Panc1 (cell line): ENCODE data around the gene KLHL26. TPM values are rescaled to one million over a fixed set of nuclear protein-coding genes. Genes with fewer than 3 reads are reported as not detected.

Source experiments
- ATAC-seq: fragments of 200-7000 bp; cut with Tn5 transposase; 2 replicates; pipeline ENCODE4 v1.9.1; 2020; ENCODE audit warnings: mild to moderate bottlenecking, moderate library complexity
- BruUV-seq: library from RNA; stranded (reverse); fragments of 400-500 nt; replicated peaks from 2 replicates; lab custom pipeline; 2021; lab: Mats Ljungman, UMichigan
- CTCF ChIA-PET: fragments of 300-600 bp; sonication (Branson Sonifier 250); formaldehyde crosslinking; loops from one replicate; lab custom pipeline; 2022; ENCODE audit warnings: antibody characterized with exemption; lab: Charles Lee
- POLR2A ChIA-PET: fragments of 300-600 bp; sonication (Branson Sonifier 250); formaldehyde crosslinking; loops from one replicate; lab custom pipeline; 2022; ENCODE audit warnings: antibody characterized with exemption; lab: Charles Lee
- DNase-seq: peaks from one replicate; pipeline ENCODE4 v3.0.0-alpha.2; 2010; ENCODE audit warnings: low read depth, low spot score
- H3K27ac ChIP-seq: 2 replicates; pipeline ENCODE4 v1.5.1; 2011; ENCODE audit warnings: mild to moderate bottlenecking, low read length, inconsistent platforms
- H3K27me3 ChIP-seq: fragments of 200-500 bp; sonication (Bioruptor generic); 2 replicates; pipeline ENCODE4 v1.6.0; 2014; ENCODE audit warnings: low read length, inconsistent platforms; ENCODE audit not compliant: control insufficient read depth, insufficient read depth
- H3K36me3 ChIP-seq: fragments of 200-500 bp; sonication (Bioruptor generic); 2 replicates; pipeline ENCODE4 v1.5.1; 2014; ENCODE audit warnings: inconsistent platforms, mild to moderate bottlenecking, low read length, moderate library complexity; ENCODE audit not compliant: control insufficient read depth, insufficient read depth
- H3K4me1 ChIP-seq: 2 replicates; pipeline ENCODE4 v1.5.1; 2011; ENCODE audit warnings: inconsistent platforms, mild to moderate bottlenecking, low read length, moderate library complexity; ENCODE audit not compliant: control insufficient read depth, insufficient read depth
- H3K4me3 ChIP-seq, 2 experiments: 2 replicates each; pipeline ENCODE4 v1.5.1; 2011 to 2012; ENCODE audit warnings: low read depth in 2 of 2, low read length in 2 of 2, mild to moderate bottlenecking in 2 of 2, inconsistent platforms in 1 of 2, moderate library complexity in 1 of 2
- H3K9me3 ChIP-seq: fragments of 200-500 bp; sonication (Bioruptor generic); 2 replicates; pipeline ENCODE4 v1.5.1; 2014; ENCODE audit warnings: low read depth, mild to moderate bottlenecking, inconsistent platforms, low read length, moderate library complexity; ENCODE audit not compliant: control insufficient read depth, insufficient read depth
- POLR2AphosphoS5 ChIP-seq: IDR thresholded peaks from 2 replicates; pipeline ENCODE4 v1.6.1; 2012; ENCODE audit warnings: mild to moderate bottlenecking, low read depth, low read length, moderate library complexity
- SIN3A ChIP-seq: IDR thresholded peaks from 2 replicates; pipeline ENCODE4 v1.6.1; 2012; ENCODE audit warnings: low read depth, mild to moderate bottlenecking, low read length, moderate library complexity, borderline replicate concordance; ENCODE audit not compliant: insufficient read depth
- TCF7L2 ChIP-seq: IDR thresholded peaks from 2 replicates; pipeline ENCODE4 v1.6.1; 2011; ENCODE audit warnings: mild to moderate bottlenecking, low read depth, low read length, inconsistent platforms
- in situ Hi-C: cut with HindIII; loops from 2 replicates; pipeline ENCODE4 v1.10.0; 2016; ENCODE audit warnings: low sequenced_read_pairs, low pct_unique_long_range_greater_than_20kb
- intact Hi-C: fragments of 100-400 bp; cut with micrococcal nuclease; formaldehyde crosslinking; loops from one replicate; pipeline ENCODE4 v1.10.0; 2022; ENCODE audit not compliant: unreplicated experiment
- total RNA-seq: library from RNA; stranded (reverse); gene quantifications from one replicate; pipeline ENCODE4 v1.2.1, GENCODE V29; 2021; ENCODE audit not compliant: unreplicated experiment
- TF ChIP-seq, protein P1 (sequence below), 2 experiments: IDR thresholded peaks; 2 replicates each; pipeline ENCODE4 v1.6.1; 2011 to 2012; ENCODE audit warnings: low read depth in 2 of 2, control low read depth in 1 of 2, low read length in 1 of 2, mild to moderate bottlenecking in 1 of 2, moderate library complexity in 1 of 2; ENCODE audit not compliant: insufficient read depth in 1 of 2
- TF ChIP-seq, protein P2 (sequence below): fragments of 450-650 bp; IDR thresholded peaks from 2 replicates; pipeline ENCODE4 v1.5.1; 2017; ENCODE audit warnings: mild to moderate bottlenecking

The KLHL26 gene
- total RNA-seq, 1 experiment from 2014 or later = 4.4 TPM

DNA sequence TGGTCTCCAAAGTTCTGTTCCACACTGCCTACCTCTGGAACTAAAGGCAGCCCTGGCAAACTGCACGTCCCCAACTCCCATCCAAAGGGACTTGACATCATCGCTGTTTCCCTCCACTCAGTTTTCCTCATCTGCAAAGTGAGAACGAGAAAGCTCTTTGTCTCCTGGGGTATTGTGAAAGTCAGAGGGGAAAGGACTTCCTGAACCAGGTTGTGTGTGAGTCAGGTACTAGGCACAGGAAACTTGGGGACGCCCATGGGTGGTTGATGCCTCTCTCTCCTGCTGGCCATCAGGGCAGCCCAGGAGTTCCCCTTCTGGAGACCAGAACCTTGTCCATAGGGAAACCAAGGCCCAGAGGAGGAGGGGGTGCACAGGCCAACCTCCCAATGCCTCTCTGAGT is 35.0 kb upstream of the KLHL26 start:
- in situ Hi-C loops = no loop called here
- H3K27me3 ChIP-seq = no peaks in the 10 kb centered on the region; the same call in 1 of the 2 replicates
- intact Hi-C loops = no loop called here
- no peak for TF ChIP-seq SIN3A
- DNase-seq (no peak), ATAC-seq (no peak)
- H3K36me3 ChIP-seq = no peaks in the 10 kb centered on the region
- ChIA-PET POLR2A (no interaction called here), CTCF (interaction anchor here (0.6 to 1.0 kb wide), 2 partner anchors 71 to 322 kb away, joined by 3 to 7 read pairs; no protein-coding TSS in a partner anchor)
- no peak overlapping the region for H3K27ac ChIP-seq
- H3K4me1 ChIP-seq = peaks cover 2% of the 10 kb centered on the region; the same call in 1 of the 2 replicates
- BruUV-seq = no TSS peak
- no peak overlapping the region for H3K4me3 ChIP-seq
- no peaks in the 10 kb centered on the region for H3K9me3 ChIP-seq

DNA sequence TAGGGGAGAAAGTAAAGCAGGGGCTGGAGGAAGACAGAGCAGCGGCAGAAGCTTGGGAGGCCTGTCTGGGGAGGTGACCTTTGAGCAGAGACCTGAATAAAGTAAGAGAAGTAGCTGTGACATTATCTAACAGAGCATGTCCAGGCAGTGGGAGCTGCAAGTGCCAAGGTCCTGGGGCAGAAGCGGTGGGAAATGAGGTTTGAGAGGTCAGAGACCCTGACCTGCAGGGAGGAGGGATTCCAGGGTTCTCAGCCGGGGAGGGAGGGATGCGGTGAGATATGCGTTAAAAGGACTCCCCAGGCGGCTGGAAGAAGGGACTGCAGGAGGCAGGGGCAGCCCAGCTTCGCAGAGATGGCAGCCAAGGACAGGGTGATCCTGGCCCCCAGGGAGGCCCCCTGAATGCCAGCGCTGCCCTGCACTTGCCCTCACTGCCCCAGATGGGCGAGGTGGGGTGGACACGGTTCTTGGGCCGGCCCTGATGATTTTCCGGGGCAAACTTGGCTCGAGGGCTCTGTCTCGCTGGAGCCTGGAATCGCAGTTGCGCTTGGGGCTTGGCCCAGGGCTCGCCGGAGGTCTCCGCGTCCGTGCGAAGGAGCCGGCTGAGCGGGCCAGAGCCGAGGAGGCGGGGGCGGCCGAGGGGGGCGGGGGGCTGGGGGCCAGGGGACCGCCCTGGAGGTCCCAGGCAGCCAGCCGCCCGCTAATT is 33.4 kb upstream of the KLHL26 start:
- BruUV-seq = no TSS peak
- Histone ChIP-seq H3K9me3 (no peaks in the 10 kb centered on the region), H3K36me3 (no peaks in the 10 kb centered on the region), H3K4me3 (no peak overlapping the region), H3K4me1 (peaks cover 2% of the 10 kb centered on the region), H3K27me3 (peaks cover under 1% of the 10 kb centered on the region), H3K27ac (no peak overlapping the region)
- CTCF ChIA-PET = no interaction called here
- POLR2A ChIA-PET = no interaction called here
- intact Hi-C loops (no loop called here), in situ Hi-C loops (no loop called here)
- no peak for TF ChIP-seq SIN3A
- no peak for TF ChIP-seq POLR2AphosphoS5
- TF ChIP-seq, protein P1, sequence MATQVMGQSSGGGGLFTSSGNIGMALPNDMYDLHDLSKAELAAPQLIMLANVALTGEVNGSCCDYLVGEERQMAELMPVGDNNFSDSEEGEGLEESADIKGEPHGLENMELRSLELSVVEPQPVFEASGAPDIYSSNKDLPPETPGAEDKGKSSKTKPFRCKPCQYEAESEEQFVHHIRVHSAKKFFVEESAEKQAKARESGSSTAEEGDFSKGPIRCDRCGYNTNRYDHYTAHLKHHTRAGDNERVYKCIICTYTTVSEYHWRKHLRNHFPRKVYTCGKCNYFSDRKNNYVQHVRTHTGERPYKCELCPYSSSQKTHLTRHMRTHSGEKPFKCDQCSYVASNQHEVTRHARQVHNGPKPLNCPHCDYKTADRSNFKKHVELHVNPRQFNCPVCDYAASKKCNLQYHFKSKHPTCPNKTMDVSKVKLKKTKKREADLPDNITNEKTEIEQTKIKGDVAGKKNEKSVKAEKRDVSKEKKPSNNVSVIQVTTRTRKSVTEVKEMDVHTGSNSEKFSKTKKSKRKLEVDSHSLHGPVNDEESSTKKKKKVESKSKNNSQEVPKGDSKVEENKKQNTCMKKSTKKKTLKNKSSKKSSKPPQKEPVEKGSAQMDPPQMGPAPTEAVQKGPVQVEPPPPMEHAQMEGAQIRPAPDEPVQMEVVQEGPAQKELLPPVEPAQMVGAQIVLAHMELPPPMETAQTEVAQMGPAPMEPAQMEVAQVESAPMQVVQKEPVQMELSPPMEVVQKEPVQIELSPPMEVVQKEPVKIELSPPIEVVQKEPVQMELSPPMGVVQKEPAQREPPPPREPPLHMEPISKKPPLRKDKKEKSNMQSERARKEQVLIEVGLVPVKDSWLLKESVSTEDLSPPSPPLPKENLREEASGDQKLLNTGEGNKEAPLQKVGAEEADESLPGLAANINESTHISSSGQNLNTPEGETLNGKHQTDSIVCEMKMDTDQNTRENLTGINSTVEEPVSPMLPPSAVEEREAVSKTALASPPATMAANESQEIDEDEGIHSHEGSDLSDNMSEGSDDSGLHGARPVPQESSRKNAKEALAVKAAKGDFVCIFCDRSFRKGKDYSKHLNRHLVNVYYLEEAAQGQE (IDR thresholded peaks at IDR 0.05; ENCODE audit: insufficient read depth in 1 of 2, low read depth in 2 of 2, low read length in 1 of 2) = no peak
- TF ChIP-seq TCF7L2 = no peak
- TF ChIP-seq, protein P2, sequence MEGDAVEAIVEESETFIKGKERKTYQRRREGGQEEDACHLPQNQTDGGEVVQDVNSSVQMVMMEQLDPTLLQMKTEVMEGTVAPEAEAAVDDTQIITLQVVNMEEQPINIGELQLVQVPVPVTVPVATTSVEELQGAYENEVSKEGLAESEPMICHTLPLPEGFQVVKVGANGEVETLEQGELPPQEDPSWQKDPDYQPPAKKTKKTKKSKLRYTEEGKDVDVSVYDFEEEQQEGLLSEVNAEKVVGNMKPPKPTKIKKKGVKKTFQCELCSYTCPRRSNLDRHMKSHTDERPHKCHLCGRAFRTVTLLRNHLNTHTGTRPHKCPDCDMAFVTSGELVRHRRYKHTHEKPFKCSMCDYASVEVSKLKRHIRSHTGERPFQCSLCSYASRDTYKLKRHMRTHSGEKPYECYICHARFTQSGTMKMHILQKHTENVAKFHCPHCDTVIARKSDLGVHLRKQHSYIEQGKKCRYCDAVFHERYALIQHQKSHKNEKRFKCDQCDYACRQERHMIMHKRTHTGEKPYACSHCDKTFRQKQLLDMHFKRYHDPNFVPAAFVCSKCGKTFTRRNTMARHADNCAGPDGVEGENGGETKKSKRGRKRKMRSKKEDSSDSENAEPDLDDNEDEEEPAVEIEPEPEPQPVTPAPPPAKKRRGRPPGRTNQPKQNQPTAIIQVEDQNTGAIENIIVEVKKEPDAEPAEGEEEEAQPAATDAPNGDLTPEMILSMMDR = no peak; the same call in 1 of the 2 replicates
- DNase-seq = no peak
- peak; percentile 78 for ATAC-seq
